ENCODE measurements around the gene MYBPC2.

DNA sequence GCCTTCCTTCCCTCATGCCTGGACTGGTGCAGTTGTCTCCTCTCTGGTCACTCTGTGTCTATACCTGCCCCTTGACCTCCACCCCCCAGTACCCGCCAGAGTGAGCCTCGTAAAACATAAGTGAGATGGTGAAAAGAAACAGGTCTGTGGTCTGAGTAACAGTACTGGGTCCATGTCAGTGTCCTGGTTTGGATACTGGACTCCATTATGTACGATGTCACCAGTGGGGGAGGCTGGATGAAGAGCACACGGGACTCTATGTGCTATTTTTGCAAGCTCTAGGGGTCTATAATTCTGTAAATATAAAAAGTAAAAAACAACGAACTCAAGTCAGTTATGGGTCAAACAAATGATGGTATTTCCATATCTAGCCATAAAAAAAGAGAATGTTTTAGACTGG, 14.4 kb downstream of the MYBPC2 start:
- TF ChIP-seq PHF8 (IDR thresholded peaks at IDR 0.05; ENCODE audit: borderline replicate concordance, low read length) (no peak), FOXM1 (IDR thresholded peaks at IDR 0.05; ENCODE audit: low read depth) (no peak), FOXM1 (CRISPR knock-in tag; IDR thresholded peaks at IDR 0.05; ENCODE audit: low read depth) (no peak), MYC (IDR thresholded peaks at IDR 0.05; ENCODE audit: low read depth, low read length) (no peak), MYC (CRISPR knock-in tag; IDR thresholded peaks at IDR 0.05; ENCODE audit: borderline replicate concordance, low read depth) (no peak), BACH1 (tag; IDR thresholded peaks at IDR 0.05) (no peak), POLR2A (conservative IDR thresholded peaks at IDR 0.05) (no peak), KDM5B (IDR thresholded peaks at IDR 0.05; ENCODE audit: insufficient replicate concordance, low read depth, low read length) (no peak), NR2C2 (CRISPR knock-in tag; IDR thresholded peaks at IDR 0.05) (no peak), NR2C2 (tag; IDR thresholded peaks at IDR 0.05) (no peak), EP300 (IDR thresholded peaks at IDR 0.05; ENCODE audit: low read length) (no peak)
- TF ChIP-seq, protein P1, sequence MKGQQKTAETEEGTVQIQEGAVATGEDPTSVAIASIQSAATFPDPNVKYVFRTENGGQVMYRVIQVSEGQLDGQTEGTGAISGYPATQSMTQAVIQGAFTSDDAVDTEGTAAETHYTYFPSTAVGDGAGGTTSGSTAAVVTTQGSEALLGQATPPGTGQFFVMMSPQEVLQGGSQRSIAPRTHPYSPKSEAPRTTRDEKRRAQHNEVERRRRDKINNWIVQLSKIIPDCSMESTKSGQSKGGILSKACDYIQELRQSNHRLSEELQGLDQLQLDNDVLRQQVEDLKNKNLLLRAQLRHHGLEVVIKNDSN (CRISPR knock-in tag; IDR thresholded peaks at IDR 0.05), result no peak
- TF ChIP-seq, protein P2, sequence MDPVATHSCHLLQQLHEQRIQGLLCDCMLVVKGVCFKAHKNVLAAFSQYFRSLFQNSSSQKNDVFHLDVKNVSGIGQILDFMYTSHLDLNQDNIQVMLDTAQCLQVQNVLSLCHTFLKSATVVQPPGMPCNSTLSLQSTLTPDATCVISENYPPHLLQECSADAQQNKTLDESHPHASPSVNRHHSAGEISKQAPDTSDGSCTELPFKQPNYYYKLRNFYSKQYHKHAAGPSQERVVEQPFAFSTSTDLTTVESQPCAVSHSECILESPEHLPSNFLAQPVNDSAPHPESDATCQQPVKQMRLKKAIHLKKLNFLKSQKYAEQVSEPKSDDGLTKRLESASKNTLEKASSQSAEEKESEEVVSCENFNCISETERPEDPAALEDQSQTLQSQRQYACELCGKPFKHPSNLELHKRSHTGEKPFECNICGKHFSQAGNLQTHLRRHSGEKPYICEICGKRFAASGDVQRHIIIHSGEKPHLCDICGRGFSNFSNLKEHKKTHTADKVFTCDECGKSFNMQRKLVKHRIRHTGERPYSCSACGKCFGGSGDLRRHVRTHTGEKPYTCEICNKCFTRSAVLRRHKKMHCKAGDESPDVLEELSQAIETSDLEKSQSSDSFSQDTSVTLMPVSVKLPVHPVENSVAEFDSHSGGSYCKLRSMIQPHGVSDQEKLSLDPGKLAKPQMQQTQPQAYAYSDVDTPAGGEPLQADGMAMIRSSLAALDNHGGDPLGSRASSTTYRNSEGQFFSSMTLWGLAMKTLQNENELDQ (CRISPR knock-in tag; IDR thresholded peaks at IDR 0.05; ENCODE audit: borderline replicate concordance), result no peak
- TF ChIP-seq, protein P3, sequence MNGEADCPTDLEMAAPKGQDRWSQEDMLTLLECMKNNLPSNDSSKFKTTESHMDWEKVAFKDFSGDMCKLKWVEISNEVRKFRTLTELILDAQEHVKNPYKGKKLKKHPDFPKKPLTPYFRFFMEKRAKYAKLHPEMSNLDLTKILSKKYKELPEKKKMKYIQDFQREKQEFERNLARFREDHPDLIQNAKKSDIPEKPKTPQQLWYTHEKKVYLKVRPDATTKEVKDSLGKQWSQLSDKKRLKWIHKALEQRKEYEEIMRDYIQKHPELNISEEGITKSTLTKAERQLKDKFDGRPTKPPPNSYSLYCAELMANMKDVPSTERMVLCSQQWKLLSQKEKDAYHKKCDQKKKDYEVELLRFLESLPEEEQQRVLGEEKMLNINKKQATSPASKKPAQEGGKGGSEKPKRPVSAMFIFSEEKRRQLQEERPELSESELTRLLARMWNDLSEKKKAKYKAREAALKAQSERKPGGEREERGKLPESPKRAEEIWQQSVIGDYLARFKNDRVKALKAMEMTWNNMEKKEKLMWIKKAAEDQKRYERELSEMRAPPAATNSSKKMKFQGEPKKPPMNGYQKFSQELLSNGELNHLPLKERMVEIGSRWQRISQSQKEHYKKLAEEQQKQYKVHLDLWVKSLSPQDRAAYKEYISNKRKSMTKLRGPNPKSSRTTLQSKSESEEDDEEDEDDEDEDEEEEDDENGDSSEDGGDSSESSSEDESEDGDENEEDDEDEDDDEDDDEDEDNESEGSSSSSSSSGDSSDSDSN (IDR thresholded peaks at IDR 0.05; ENCODE audit: borderline replicate concordance in 1 of 2, low read depth in 2 of 2, low read length in 2 of 2), result no peak

All from K562 (cell line).